Pulmonary artery endothelial cell (primary cell): ENCODE data around the gene AQP12B. TPM values are rescaled to one million over a fixed set of nuclear protein-coding genes. Genes with fewer than 3 reads are reported as not detected.

Source experiments
- DNase-seq: peaks from one replicate; pipeline ENCODE4 v3.0.0-alpha.2; 2011; ENCODE audit warnings: low read depth, low spot score
- total RNA-seq: library from RNA; depleted of rRNA; stranded (reverse); fragments of >200 nt; gene quantifications from 2 replicates; pipeline ENCODE4 v1.2.3, GENCODE V29; 2014

AQP12B gene
- total RNA-seq, 1 donor from 2014 or later, result not detected

- DNase-seq, result no peak
Measured at GRCh38 chr2:240718896-240719490, 36.3 kb upstream of the AQP12B start.

- no peak for DNase-seq
Measured at GRCh38 chr2:240717681-240718581, 35.2 kb upstream of the AQP12B start.

GRCh38 chr2:240717181-240717641 lies 34.5 kb upstream of the AQP12B start:
- no peak for DNase-seq

GRCh38 chr2:240716130-240716798 lies 33.6 kb upstream of the AQP12B start:
- no peak for DNase-seq

- no peak for DNase-seq
Measured at GRCh38 chr2:240714747-240715725, 32.4 kb upstream of the AQP12B start.

GRCh38 chr2:240713928-240714746 lies 31.5 kb upstream of the AQP12B start:
- no peak for DNase-seq

- DNase-seq, result no peak
Measured at GRCh38 chr2:240713071-240713927, 30.6 kb upstream of the AQP12B start.

- no peak for DNase-seq
Measured at GRCh38 chr2:240712121-240712520, 29.4 kb upstream of the AQP12B start.

GRCh38 chr2:240711701-240712100 lies 29.0 kb upstream of the AQP12B start:
- no peak for DNase-seq

- no peak for DNase-seq
Measured at GRCh38 chr2:240711296-240711695, 28.6 kb upstream of the AQP12B start.

GRCh38 chr2:240708457-240708856 lies 25.8 kb upstream of the AQP12B start:
- no peak for DNase-seq

- DNase-seq, result no peak
Measured at GRCh38 chr2:240707821-240708220, 25.1 kb upstream of the AQP12B start.

GRCh38 chr2:240707043-240707756 lies 24.5 kb upstream of the AQP12B start:
- DNase-seq, result no peak

- DNase-seq, result no peak
Measured at GRCh38 chr2:240705204-240705791, 22.6 kb upstream of the AQP12B start.

GRCh38 chr2:240704651-240705050 lies 22.0 kb upstream of the AQP12B start:
- no peak for DNase-seq

GRCh38 chr2:240703417-240704341 lies 21.0 kb upstream of the AQP12B start:
- DNase-seq, result no peak

- no peak for DNase-seq
Measured at GRCh38 chr2:240702640-240703011, 19.9 kb upstream of the AQP12B start.
